NCI-H187 treated with DMSO at 0.1 percent for 48 hours (cell line): ENCODE results near the gene TMEM94.
"Not testable (repeated sequence)": the region's sequence is repeated elsewhere in the genome, so short reads cannot be mapped to it uniquely, and the experiment has no call there.

ENCODE experiments used
- DNase-seq: peaks from one replicate; lab custom pipeline; 2025; lab: John Stamatoyannopoulos, UW

Gene TMEM94

DNA sequence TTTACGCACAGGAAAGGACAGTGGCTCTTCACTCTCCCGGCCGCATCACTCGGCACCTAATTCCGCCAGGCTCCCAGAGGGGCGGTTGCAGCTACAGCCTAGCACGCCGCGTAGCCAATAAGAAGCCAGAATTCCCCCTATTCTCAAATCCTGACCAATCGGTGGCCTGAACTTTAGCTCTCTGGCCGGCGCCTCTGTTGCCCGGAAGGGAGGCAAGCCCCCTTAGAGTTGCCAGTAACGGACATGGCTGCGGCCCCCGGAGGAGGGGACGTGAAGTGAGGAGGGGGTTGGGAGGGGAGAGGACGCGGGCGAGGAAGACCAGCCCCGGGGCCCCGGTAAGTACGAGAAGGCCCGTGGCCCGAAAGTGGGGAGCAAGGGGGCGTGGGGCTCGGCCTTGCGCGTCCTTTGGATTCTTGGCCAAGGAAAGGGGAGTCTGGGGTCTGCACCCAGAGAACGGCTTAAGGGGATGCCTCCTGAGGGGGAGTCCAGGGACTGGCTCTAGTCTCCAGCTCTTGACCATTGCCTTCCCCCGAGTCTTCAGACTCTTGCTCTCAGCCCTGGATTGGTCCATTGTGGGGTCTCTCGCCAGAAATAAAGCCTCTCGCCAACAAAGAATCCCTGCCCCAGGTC lies at the start of gene TMEM94:
TSS of gene TMEM94 (plus strand) at position 219 of the 630 bp plus-strand sequence. CDS start 15,271 bp downstream, outside the sequence.
- DNase-seq = peak; percentile 89

DNA sequence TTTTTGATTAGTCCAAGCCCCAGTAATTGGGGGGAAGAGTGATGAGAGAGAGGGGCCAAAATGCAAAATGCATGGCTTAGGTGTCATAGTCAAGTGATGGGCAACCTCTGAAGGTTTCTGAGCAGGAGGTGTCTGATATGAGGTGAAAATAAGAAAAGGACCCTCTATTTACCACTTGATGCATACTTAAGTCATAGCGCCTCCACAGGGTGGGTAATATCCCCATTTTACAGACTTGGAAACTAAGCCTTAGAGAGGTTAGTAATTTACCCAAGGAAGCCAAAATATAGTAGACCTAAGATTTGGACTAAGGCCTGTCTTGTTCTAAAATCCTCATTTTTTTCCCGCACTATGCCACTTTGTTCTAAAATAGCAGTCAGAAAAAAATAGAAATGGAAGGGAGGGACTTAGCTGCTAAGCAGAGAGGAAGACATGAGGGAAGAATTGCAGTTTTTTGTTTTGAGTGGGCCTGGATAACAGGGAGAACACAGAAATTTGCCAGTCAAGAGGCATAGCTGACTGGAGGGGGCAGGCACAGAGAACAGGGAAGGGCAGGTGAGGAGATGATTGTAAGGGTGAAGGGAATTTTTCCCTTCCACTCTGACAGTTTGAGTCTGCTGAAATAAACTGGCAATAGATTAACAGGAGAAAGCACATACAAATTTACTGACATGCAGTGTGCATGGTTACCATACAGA lies 48.6 kb upstream of the TMEM94 start:
- DNase-seq = no peak

DNA sequence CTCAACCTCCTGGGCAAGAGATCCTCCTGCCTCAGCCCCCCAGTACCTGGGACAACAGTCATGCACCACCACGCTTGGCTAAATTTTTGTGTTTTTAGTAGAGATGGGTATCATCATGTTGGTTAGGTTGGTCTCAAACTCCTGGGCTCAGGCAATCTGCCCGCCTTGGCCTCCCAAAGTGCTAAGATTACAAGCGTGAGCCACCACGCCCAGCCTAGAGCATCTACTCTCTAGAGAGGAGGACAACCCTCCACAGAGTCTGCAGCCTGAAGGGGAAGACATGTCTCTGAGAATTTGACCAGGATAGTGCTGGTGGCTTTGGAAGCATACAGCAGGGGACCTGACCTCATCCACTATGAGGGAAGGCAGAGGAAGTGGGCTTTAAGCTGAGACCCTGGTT lies 46.3 kb upstream of the TMEM94 start:
- no peak for DNase-seq

DNA sequence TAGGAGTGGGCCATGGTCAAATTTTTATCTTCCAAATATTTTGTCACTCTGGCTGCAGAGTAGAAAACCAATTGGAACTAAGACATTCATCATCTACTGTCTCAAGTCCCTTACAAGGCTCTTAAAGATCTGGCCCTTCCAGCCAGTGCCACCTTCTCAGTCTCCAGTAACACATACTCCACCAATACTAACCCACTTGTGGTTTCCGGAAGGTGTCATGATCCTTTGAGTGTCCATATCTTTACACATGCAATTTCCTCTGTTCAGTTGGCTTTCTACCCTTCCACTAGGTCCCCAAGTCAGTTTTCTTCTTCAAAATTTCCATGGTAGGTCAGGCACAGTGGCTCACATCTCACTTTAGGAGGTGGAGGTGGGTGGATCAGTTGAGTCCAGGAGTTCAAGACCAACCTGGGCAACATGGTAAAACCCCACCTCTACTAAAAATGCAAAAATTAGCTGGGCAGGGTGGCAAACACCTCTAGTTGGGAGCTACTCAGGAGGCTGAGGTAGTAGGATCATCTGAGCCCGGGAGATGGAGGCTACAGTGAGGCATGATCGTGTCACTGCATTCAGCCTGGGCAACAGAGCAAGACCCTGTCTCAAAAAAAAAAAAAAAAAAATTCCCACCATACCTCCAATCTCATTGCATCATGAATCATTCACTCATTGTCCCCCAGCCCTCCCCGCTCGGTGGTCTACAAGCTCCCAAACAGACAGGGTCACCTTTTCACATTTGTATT lies 44.9 kb upstream of the TMEM94 start:
- no peak for DNase-seq

DNA sequence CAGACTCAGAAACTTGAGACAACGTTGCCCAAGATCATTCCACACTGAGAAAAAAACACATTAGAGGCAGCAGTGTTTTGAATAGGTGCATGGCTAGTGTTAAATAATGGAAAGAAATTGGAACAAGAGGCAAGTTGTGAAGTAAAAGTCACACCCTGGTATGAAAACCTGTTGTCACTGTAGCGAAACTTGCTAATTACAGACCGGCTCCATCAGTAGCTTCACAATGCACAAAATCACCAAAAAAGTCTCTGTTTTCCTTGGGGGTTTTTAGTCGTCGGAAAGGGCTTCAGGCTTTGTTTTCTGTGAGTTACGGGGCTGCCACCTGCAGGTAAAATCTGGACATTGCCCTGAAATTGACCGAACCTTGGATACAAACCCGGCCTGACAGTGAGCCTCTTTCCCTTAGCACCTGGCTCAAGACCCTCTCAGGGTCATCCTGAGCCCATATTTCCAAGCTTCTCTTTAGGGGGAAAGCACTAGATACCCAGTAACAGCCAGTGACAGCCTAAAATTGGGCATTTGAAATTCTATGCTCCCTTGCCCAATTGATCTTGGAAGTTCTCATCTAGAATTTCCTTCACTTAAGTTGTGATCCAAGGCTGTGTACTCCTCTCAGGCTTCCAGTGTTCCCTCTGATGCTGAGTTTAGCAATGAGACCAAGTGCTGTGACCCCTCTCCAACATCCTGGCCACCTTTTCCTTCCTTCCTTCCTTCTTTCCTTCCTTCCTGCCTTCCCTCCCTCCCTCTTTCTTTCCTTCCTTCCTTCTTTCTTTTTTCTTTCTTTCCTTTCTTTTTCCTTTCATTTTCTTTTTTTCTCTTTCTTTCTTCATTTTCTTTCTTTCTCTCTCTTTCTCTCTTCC lies 43.7 kb upstream of the TMEM94 start:
- DNase-seq = peak; percentile 37

DNA sequence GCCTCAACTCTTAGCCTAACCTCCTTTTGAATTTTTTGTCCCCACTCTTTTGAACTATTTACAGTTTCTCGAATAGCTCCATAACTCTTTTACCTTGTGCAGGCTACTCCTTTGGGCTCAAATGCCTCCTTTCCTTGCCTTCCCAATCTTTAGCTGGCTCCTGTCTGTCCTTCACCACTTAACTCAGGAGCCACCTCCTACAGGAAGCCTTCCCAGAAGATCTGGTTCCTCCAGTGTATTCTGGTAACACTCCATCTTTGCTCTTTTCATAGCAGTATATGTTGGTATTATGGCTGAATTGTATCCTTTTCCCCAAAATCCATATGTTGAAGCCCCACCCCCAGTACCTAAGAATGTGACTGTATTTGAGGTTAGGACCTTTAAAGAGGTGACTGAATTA lies 41.9 kb upstream of the TMEM94 start:
- no peak for DNase-seq

DNA sequence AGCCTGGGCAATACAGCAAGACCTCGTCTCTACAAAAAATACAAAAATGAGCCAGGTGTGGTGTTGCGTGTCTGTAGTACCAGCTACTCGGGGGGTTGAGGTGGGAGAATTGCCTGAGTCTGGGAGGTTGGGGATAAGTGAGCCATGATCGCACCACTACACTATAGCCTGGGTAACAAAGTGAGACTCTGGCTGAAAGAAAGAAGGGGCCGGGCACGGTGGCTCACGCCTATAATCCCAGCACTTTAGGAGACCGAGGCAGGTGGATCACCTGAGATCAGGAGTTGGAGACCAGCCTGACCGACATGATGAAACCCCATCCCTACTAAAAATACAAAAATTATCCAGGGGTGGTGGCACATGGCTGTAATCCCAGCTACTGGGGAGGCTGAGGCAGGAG lies 40.4 kb upstream of the TMEM94 start:
- no peak for DNase-seq

DNA sequence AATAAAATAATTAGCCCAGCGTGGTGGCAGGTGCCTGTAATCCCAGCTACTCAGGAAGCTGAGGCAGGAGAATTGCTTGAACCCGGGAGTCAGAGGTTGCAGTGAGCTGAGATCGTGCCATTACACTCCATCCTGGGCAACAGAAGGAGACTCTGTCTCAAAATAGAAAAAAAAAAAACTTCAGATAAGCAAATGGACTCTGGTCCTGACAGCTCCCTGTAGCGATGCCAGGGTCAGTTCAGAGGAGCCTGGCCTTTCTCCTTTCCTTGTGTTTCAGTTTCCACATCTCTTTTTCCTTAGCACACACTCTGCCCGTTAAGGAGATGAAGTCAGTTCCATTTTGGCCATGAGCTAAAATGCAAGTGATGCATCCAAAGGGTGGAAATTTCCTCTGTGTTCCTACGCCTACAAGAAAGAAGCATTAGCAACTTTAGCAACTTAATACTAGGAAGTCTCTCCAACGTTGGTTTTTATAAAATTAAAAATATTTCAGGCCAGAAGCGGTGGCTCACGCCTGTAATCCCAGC lies 39.3 kb upstream of the TMEM94 start:
- DNase-seq = no peak

DNA sequence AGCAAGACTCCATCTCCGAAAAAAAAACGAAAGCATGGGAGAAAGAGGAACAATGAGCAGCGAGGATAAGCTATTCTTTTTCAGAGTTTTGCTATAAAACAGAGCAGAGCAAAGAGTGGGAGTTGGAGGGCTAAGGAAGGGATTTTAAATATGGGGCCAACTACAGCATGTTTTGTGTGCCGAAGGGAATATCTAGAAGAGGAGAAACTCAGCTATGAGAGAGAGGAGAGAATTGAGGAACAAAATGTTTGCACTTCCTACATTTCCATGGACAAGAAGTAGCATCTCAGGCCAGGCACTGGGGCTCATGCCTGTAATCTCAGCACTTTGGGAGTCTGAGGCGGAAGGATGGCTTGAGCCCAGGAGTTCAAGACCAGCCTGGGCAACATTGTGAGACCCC lies 37.9 kb upstream of the TMEM94 start:
- no peak for DNase-seq

DNA sequence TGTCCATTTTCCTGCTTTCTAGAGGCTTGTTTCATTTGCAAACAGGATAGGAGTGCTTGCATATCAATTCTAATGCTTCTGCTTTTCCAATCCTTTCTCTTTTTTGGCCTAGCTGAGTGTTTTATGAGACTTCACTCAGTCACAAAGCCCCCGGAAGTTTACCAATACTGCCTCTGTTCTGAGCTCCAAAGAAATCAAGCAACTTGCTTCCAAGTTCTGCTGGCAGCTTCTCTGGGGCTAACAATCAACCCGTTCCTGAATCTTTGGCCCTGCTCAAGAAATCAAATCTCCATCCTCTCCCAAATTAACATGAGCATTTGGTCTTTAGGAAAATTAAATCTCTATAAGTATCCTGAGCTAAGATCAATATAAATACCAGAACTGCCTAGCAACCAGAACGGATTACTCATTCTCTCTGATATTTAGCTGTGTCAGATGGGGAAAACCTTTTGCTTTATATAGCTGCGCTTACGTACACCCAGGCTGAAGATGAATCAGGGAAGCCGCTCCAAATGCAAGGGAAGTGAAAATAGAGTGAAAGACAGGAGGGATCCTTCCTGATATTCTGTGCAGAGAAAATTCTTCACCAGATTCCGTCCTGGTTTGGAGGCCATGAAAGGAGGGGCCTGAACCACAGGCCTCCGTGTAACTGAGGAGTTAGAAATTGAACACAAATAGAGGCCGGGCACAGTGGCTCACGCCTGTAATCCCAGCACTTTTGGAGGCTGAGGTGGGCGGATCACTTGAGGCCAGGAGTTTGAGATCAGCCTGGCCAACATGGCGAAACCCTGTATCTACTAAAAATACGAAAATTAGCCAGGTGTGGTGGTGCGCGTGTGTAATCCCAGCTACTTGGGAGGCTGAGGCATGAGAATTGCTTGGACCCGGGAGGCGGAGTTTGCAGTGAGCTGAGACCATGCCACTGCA lies 27.6 kb upstream of the TMEM94 start:
- DNase-seq = no peak

DNA sequence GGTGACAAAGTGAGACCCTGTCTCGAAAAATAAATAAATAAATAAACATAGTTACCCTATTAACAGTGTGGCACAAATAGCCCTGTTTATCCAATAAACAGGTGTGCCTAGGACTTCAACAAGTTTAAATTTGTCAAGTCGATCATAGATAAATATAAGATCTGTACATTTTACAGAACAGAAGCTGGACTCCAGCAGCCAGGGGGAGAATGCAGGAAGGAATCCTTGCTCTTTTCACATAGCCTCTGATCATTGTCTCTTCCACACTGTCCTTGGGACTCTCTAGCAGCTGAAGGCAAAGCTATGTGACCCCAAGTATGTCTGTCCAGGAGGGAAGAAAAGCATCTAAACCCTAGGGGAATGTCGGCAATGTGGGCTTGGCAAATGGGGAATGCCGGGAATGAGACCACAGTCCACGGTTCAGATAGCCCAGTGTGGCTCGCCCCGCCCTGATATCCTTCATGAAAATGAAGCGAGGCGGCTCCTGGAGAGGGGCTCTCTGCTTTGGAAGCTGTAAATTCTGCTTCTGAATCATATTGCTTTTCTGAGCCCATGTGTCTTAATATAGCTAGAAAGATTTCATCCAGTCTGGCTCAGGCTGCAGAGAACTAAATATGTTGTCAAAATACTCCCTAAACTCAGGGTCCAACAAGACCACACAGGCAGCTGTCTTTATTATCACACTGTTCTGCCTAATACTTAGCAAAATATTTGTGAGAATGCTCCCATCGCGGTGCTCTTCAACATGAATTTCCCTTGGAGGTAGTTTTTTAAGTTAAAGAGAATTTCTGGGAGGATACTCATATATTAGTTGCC lies 26.1 kb upstream of the TMEM94 start:
- DNase-seq = no peak

DNA sequence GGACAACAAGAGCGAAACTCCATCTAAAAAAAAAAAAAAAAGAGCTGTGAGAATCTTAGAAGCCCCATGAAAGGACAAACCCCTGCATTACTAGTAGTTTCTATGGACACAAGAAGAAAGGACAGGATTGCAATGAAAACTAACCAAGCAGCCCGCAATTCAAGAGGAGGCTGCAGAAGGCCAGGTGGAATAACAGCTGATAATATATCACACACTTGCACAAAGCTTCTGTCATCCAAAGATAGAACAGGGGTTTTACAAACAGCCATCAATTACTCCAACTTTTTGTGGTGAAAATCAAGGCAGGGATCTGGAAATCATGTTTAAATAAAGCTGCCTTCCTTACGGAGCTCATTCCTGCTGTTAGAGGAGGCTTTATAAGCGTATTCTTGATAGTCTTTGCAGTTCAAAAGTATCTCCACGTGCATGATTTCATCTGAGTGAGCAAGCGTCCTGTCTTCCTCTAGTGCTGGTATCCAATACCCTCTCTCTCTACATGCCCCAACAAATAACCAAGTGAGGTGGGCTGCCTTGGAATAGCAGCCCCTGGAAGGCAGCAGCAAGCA lies 23.1 kb upstream of the TMEM94 start:
- no peak for DNase-seq

DNA sequence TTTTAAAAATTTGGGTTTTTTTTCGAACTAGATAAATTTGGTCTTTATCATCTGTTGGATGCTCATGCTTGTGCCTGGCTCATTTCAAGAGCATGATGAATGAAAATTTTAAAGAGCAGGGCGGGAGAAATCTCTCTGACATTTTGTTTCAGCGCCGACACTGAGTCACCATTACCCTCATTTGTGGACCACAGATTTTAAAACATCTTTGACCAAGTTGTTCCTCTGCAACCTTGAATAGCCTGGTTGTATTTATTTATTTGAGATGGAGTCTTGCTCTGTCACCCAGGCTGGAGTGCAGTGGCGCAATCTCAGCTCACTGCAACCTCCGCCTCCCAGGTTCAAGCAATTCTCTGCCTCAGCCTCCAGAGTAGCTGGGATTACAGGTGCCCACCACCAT lies 22.0 kb upstream of the TMEM94 start:
- not testable (repeated sequence) for DNase-seq

DNA sequence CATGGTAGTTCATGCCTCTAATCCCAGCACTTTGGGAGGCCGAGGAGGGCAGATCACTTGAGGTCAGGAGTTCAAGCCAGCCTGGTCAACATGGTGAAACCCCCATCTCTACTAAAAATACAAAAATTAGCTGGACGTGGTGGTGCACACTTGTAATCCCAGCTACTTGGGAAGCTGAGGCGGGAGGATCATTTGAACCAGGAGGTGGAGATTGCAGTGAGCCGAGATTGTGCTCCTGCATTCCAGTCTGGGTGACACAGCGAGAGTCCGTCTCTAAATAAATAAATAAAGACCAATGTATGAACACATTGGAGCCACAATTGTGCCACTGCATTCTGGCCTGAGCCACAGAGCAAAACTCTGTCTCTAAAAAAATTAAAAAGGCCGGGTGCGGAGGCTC lies 19.0 kb upstream of the TMEM94 start:
- DNase-seq = not testable (repeated sequence)

DNA sequence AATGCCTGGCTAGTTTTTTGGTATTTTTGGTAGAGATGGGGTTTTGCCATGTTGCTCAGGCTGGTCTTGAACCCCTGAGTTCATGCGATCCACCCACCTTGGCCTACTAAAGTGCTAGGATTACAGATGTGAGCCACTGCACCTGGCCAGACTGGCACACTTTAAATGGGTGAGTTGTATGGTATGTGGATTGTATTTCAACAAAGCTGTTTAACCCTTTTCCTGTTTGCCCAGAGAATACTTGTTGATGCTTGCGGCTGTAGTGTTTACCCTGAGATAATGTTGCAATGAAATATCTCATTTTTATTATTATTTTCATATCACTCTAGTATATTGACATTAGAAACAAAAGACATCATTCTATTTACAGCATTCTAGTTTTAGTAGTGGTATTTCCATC lies 17.1 kb upstream of the TMEM94 start:
- no peak for DNase-seq

DNA sequence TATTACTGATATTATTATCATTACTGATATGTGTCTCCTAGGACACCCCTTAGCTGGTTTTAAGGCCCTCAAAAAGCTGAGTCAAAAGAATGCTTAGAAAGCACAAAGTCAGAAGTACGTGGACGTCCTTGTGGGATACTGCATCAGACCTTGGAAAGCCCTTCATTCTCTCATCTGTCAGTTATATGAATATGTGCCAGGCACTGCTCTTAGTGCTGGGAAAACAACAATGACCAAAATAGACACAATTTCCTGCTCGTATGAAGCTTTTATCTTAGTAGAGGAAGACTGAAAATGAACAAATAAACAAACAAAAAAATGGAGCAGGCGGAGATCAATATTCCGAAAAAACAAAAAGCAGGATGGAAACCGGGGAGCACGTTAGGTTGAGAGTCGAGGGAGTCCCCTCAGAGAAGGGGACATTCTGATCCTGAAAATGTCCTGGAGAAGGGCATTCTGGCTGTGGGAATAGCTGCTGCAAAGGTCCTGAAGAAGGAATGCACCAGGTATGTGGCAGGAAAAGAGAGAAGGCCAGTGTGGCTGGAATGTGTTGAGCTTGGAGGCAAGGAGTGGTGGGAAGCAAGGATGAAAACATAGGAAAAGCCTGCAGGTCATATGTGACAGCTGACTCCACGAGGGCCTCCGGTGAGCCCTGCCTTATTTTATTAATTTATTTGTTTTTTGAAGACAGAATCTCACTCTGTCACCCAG lies 15.5 kb upstream of the TMEM94 start:
- DNase-seq = no peak

DNA sequence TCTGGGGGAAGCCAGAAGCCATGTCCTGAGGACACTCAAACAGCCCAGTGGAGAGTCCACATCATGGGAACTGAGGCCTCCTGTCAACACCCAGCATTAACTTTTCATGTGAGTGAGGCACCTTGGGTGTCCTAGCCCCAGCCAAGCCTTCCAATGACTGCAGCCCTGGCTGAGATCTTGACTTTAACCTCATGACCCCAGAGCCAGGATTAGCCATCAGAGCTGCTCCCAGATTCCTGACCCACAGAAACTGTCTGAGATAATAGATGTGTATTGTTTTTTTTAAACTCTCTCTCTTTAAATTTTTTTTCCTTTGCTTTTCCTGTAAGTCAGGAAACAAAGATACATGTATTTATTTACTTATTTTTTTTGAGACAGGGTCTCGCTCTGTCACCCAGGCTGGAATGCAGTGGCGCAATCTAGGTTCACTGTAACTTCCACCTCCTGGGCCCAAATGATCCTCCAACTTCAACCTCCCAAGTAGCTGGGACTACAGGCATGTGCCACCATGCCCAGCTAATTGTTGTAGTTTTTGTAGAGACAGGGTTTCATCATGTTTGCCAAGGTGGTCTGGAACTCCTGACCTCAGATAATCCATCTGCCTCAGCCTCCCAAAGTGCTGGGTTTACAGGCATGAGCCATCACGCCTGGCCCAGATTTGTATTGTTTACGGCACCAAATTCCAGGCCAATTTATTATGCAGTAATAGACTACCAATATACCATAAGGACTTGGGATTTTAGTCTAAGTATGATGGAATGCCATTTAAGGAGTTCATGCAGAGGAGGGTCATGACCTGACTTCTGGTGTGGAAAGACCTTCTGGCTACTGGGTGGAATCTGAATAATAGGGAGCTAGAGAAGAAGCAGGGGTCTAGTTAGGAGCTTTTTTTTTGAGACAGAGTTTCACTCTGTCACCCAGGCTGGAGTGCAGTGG lies 14.0 kb upstream of the TMEM94 start:
- DNase-seq = no peak

DNA sequence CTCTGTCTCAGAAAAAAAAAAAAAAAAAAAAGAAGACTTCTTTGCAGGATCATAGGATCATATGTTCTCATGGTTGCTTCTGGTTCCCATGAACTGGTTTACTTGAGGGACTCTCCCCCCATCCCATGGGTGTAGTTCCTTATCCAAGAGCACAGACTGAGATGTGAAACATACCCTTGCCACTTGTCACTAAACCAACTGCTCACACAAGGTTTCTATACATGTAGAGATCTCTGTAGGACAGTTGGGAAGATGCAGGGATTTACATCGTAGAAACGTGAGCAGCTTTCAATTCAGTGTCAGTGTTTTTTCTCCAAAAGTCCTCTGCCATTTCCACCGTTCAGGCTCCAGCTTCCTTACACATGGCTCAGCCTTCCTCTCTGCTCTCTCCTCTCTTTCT lies 11.1 kb upstream of the TMEM94 start:
- DNase-seq = no peak
